ENCODE results near the gene ECPAS. TPM values are rescaled to one million over a fixed set of nuclear protein-coding genes. Genes with fewer than 3 reads are reported as not detected.
A peak's percentile ranks its signal among the peaks of the same experiment; 100 is the strongest.
"Not testable (repeated sequence)": the region's sequence is repeated elsewhere in the genome, so short reads cannot be mapped to it uniquely, and the experiment has no call there.

ECPAS gene
- total RNA-seq, 2 experiments from 2014 or later: 72.8 to 75.3 TPM

- DNase-seq: no peak
- Mint-ChIP-seq H3K9me3 (ENCODE audit: low read depth) (no peaks in the 10 kb centered on the region), H3K4me3 (no peak overlapping the region), H3K4me1 (peaks cover 11% of the 10 kb centered on the region), H3K36me3 (peaks cover 60% of the 10 kb centered on the region), H3K27ac (no peak overlapping the region), H3K27me3 (no peaks in the 10 kb centered on the region)
- no peak for ATAC-seq
- CTCF ChIA-PET: no interaction called here
These were observed 52.5 kb downstream of the ECPAS start for GRCh38 chr9:111431684-111432083.

- Mint-ChIP-seq H3K4me1 (peaks cover 17% of the 10 kb centered on the region), H3K36me3 (peaks cover 69% of the 10 kb centered on the region), H3K9me3 (ENCODE audit: low read depth) (no peaks in the 10 kb centered on the region), H3K27me3 (no peaks in the 10 kb centered on the region), H3K4me3 (no peak overlapping the region), H3K27ac (no peak overlapping the region)
- CTCF ChIA-PET: no interaction called here
- DNase-seq (no peak), ATAC-seq (no peak)
These were observed 55.0 kb downstream of the ECPAS start for GRCh38 chr9:111429175-111429574.

- Mint-ChIP-seq H3K27ac (peak overlapping the region; percentile 74), H3K4me3 (no peak overlapping the region), H3K27me3 (no peaks in the 10 kb centered on the region), H3K4me1 (peaks cover 21% of the 10 kb centered on the region), H3K9me3 (ENCODE audit: low read depth) (no peaks in the 10 kb centered on the region), H3K36me3 (peaks cover 76% of the 10 kb centered on the region)
- no peak for DNase-seq
- CTCF ChIA-PET: interaction anchor here (0.8 kb wide), 1 partner anchor 13 kb away, joined by 3 read pairs; no protein-coding TSS in a partner anchor
- peak; percentile 65 for ATAC-seq
These were observed 57.0 kb downstream of the ECPAS start for GRCh38 chr9:111427186-111427585.

GRCh38 chr9:111423389-111423788 is 60.8 kb downstream of the ECPAS start:
- CTCF ChIA-PET: no interaction called here
- Mint-ChIP-seq H3K4me1 (peaks cover 21% of the 10 kb centered on the region), H3K4me3 (no peak overlapping the region), H3K9me3 (ENCODE audit: low read depth) (no peaks in the 10 kb centered on the region), H3K27ac (no peak overlapping the region), H3K36me3 (peaks cover 69% of the 10 kb centered on the region), H3K27me3 (no peaks in the 10 kb centered on the region)
- ATAC-seq (no peak), DNase-seq (no peak)

- H3K36me3 Mint-ChIP-seq: peaks cover 64% of the 10 kb centered on the region
- H3K4me1 Mint-ChIP-seq: no peaks in the 10 kb centered on the region
- H3K4me3 Mint-ChIP-seq: no peak overlapping the region
- H3K27ac Mint-ChIP-seq: no peak overlapping the region
- H3K9me3 Mint-ChIP-seq (ENCODE audit: low read depth): no peaks in the 10 kb centered on the region
- no peak for DNase-seq
- H3K27me3 Mint-ChIP-seq: no peaks in the 10 kb centered on the region
- ATAC-seq: no peak
- CTCF ChIA-PET: interaction anchor here (1.4 kb wide), 1 partner anchor 13 kb away, joined by 3 read pairs; no protein-coding TSS in a partner anchor
These were observed 69.8 kb downstream of the ECPAS start for GRCh38 chr9:111414406-111414805.

GRCh38 chr9:111413996-111414395 is 70.2 kb downstream of the ECPAS start:
- peaks cover 65% of the 10 kb centered on the region for H3K36me3 Mint-ChIP-seq
- H3K9me3 Mint-ChIP-seq (ENCODE audit: low read depth): no peaks in the 10 kb centered on the region
- H3K4me3 Mint-ChIP-seq: no peak overlapping the region
- H3K27ac Mint-ChIP-seq: no peak overlapping the region
- DNase-seq (no peak), ATAC-seq (no peak)
- H3K27me3 Mint-ChIP-seq: no peaks in the 10 kb centered on the region
- CTCF ChIA-PET: interaction anchor here (1.4 kb wide), 1 partner anchor 13 kb away, joined by 3 read pairs; no protein-coding TSS in a partner anchor
- H3K4me1 Mint-ChIP-seq: no peaks in the 10 kb centered on the region

GRCh38 chr9:111412280-111412679 is 71.9 kb downstream of the ECPAS start:
- CTCF ChIA-PET: no interaction called here
- no peak for ATAC-seq
- Mint-ChIP-seq H3K27ac (no peak overlapping the region), H3K36me3 (peaks cover 74% of the 10 kb centered on the region), H3K4me3 (no peak overlapping the region), H3K9me3 (ENCODE audit: low read depth) (no peaks in the 10 kb centered on the region), H3K27me3 (no peaks in the 10 kb centered on the region), H3K4me1 (no peaks in the 10 kb centered on the region)
- no peak for DNase-seq

- Mint-ChIP-seq H3K9me3 (ENCODE audit: low read depth) (no peaks in the 10 kb centered on the region), H3K4me1 (no peaks in the 10 kb centered on the region), H3K36me3 (peaks cover 74% of the 10 kb centered on the region), H3K4me3 (no peak overlapping the region), H3K27me3 (no peaks in the 10 kb centered on the region), H3K27ac (no peak overlapping the region)
- ATAC-seq (no peak), DNase-seq (no peak)
- CTCF ChIA-PET: no interaction called here
These were observed 72.9 kb downstream of the ECPAS start for GRCh38 chr9:111411266-111411665.

GRCh38 chr9:111407813-111408212 is 76.4 kb downstream of the ECPAS start:
- CTCF ChIA-PET: no interaction called here
- peaks cover 4% of the 10 kb centered on the region for H3K4me1 Mint-ChIP-seq
- H3K9me3 Mint-ChIP-seq (ENCODE audit: low read depth): peaks cover 9% of the 10 kb centered on the region
- ATAC-seq: no peak
- peaks cover 77% of the 10 kb centered on the region for H3K36me3 Mint-ChIP-seq
- no peak overlapping the region for H3K4me3 Mint-ChIP-seq
- H3K27me3 Mint-ChIP-seq: no peaks in the 10 kb centered on the region
- H3K27ac Mint-ChIP-seq: no peak overlapping the region
- DNase-seq: no peak

- Mint-ChIP-seq H3K9me3 (ENCODE audit: low read depth) (peaks cover 13% of the 10 kb centered on the region), H3K27me3 (no peaks in the 10 kb centered on the region), H3K27ac (no peak overlapping the region), H3K4me3 (no peak overlapping the region), H3K36me3 (peaks cover 82% of the 10 kb centered on the region), H3K4me1 (peaks cover 4% of the 10 kb centered on the region)
- no peak for DNase-seq
- no peak for ATAC-seq
- CTCF ChIA-PET: no interaction called here
These were observed 78.5 kb downstream of the ECPAS start for GRCh38 chr9:111405701-111406100.

- H3K4me3 Mint-ChIP-seq, DNase-seq, H3K27me3 Mint-ChIP-seq, CTCF ChIA-PET, H3K27ac Mint-ChIP-seq, ATAC-seq, H3K4me1 Mint-ChIP-seq: not testable (repeated sequence)
- Mint-ChIP-seq H3K9me3 (ENCODE audit: low read depth) (peaks cover 18% of the 10 kb centered on the region), H3K36me3 (peaks cover 81% of the 10 kb centered on the region)
These were observed 82.7 kb downstream of the ECPAS start for GRCh38 chr9:111401486-111401885.

- peaks cover 77% of the 10 kb centered on the region for H3K36me3 Mint-ChIP-seq
- peaks cover 13% of the 10 kb centered on the region for H3K9me3 Mint-ChIP-seq (ENCODE audit: low read depth)
- ATAC-seq (no peak), DNase-seq (no peak)
- H3K27me3 Mint-ChIP-seq: no peaks in the 10 kb centered on the region
- H3K27ac Mint-ChIP-seq: no peak overlapping the region
- H3K4me1 Mint-ChIP-seq: peaks cover 3% of the 10 kb centered on the region
- CTCF ChIA-PET: no interaction called here
- H3K4me3 Mint-ChIP-seq: no peak overlapping the region
These were observed 83.7 kb downstream of the ECPAS start for GRCh38 chr9:111400564-111400898.

GRCh38 chr9:111399772-111400563 is 84.2 kb downstream of the ECPAS start:
- CTCF ChIA-PET: interaction anchor here (1.1 kb wide), 1 partner anchor 112 kb away, joined by 3 read pairs; no protein-coding TSS in a partner anchor
- H3K4me1 Mint-ChIP-seq: peaks cover 2% of the 10 kb centered on the region
- H3K36me3 Mint-ChIP-seq: peaks cover 77% of the 10 kb centered on the region
- H3K27me3 Mint-ChIP-seq: no peaks in the 10 kb centered on the region
- H3K27ac Mint-ChIP-seq: no peak overlapping the region
- peaks cover 12% of the 10 kb centered on the region for H3K9me3 Mint-ChIP-seq (ENCODE audit: low read depth)
- H3K4me3 Mint-ChIP-seq: no peak overlapping the region
- DNase-seq (no peak), ATAC-seq (no peak)

GRCh38 chr9:111399211-111399739 is 84.9 kb downstream of the ECPAS start:
- ATAC-seq (no peak), DNase-seq (no peak)
- no peaks in the 10 kb centered on the region for H3K27me3 Mint-ChIP-seq
- H3K36me3 Mint-ChIP-seq: peaks cover 76% of the 10 kb centered on the region
- H3K9me3 Mint-ChIP-seq (ENCODE audit: low read depth): peaks cover 12% of the 10 kb centered on the region
- peaks cover 8% of the 10 kb centered on the region for H3K4me1 Mint-ChIP-seq
- no peak overlapping the region for H3K4me3 Mint-ChIP-seq
- H3K27ac Mint-ChIP-seq: no peak overlapping the region
- CTCF ChIA-PET: interaction anchor here (1.1 kb wide), 1 partner anchor 113 kb away, joined by 3 read pairs; no protein-coding TSS in a partner anchor
